Measurements from ENCODE around the gene ZNF664. TPM values are rescaled to one million over a fixed set of nuclear protein-coding genes. Genes with fewer than 3 reads are reported as not detected.

ZNF664 gene
- total RNA-seq, 4 donors from 2014 or later, result 16.3 to 41.5 (median 25.7) TPM

- 94 to 98% methylated on average over 9 of the region's 9 CpGs for WGBS, 2 donors
- intact Hi-C loops (cut with DNase I; ENCODE audit: low total_unique reads), result no loop called here
- no peak for TF ChIP-seq POLR2A (IDR thresholded peaks at IDR 0.05)
- TF ChIP-seq, protein P1, sequence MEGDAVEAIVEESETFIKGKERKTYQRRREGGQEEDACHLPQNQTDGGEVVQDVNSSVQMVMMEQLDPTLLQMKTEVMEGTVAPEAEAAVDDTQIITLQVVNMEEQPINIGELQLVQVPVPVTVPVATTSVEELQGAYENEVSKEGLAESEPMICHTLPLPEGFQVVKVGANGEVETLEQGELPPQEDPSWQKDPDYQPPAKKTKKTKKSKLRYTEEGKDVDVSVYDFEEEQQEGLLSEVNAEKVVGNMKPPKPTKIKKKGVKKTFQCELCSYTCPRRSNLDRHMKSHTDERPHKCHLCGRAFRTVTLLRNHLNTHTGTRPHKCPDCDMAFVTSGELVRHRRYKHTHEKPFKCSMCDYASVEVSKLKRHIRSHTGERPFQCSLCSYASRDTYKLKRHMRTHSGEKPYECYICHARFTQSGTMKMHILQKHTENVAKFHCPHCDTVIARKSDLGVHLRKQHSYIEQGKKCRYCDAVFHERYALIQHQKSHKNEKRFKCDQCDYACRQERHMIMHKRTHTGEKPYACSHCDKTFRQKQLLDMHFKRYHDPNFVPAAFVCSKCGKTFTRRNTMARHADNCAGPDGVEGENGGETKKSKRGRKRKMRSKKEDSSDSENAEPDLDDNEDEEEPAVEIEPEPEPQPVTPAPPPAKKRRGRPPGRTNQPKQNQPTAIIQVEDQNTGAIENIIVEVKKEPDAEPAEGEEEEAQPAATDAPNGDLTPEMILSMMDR (IDR thresholded peaks at IDR 0.05), result no peak
- no peak overlapping the region for H3K4me3 ChIP-seq (ENCODE audit: low read depth, poor library complexity, severe bottlenecking)
- no peak for DNase-seq (ENCODE audit: low spot score in 2 of 2)
Observed at GRCh38 chr12:123960029-123960735, 12.8 kb upstream of the ZNF664 start.

DNA sequence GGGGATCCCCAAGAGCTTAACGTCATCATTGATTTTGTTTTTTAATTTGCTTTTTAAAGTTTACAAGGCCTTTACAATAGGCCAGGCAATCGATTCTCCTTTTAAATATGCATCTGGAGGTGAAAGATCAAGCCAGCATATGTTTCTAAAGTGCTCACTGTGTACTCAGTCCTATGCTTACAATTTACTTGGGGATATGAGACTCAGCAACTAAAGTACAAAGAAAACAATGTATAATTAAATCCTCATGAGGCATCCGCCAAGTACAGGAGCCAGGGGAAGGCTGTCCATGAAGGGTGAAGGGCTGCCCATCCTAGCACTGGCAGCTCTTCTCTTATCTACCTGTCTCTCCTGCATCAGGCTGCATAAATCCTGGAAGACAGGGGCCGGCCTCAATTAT, 12.2 kb upstream of the ZNF664 start:
- TF ChIP-seq POLR2A (IDR thresholded peaks at IDR 0.05), result no peak
- TF ChIP-seq, protein P1 (IDR thresholded peaks at IDR 0.05), result no peak
- WGBS, 2 donors, result 82 to 88% methylated on average over 4 of the region's 4 CpGs
- no peak overlapping the region for H3K4me3 ChIP-seq (ENCODE audit: low read depth, poor library complexity, severe bottlenecking)
- no peak for DNase-seq (ENCODE audit: low spot score in 2 of 2)
- intact Hi-C loops (cut with DNase I; ENCODE audit: low total_unique reads), result no loop called here

- no peak for DNase-seq (ENCODE audit: low spot score in 2 of 2)
- intact Hi-C loops (cut with DNase I; ENCODE audit: low total_unique reads), result no loop called here
- H3K4me3 ChIP-seq (ENCODE audit: low read depth, poor library complexity, severe bottlenecking), result no peak overlapping the region
- WGBS, 2 donors, result 81 to 88% methylated on average over 12 of the region's 12 CpGs
- TF ChIP-seq, protein P1 (IDR thresholded peaks at IDR 0.05), result no peak
- TF ChIP-seq POLR2A (IDR thresholded peaks at IDR 0.05), result no peak
Observed at GRCh38 chr12:123961585-123962345, 11.2 kb upstream of the ZNF664 start.

GRCh38 chr12:123962513-123962912, 10.5 kb upstream of the ZNF664 start:
- TF ChIP-seq, protein P1 (IDR thresholded peaks at IDR 0.05), result no peak
- TF ChIP-seq POLR2A (IDR thresholded peaks at IDR 0.05), result no peak
- intact Hi-C loops (cut with DNase I; ENCODE audit: low total_unique reads), result no loop called here
- no peak for DNase-seq (ENCODE audit: low spot score in 2 of 2)
- no peak overlapping the region for H3K4me3 ChIP-seq (ENCODE audit: low read depth, poor library complexity, severe bottlenecking)
- WGBS, 2 donors, result 89% methylated on average over 5 of the region's 5 CpGs

- no peak for DNase-seq (ENCODE audit: low spot score in 2 of 2)
- TF ChIP-seq POLR2A (IDR thresholded peaks at IDR 0.05), result no peak
- no peak overlapping the region for H3K4me3 ChIP-seq (ENCODE audit: low read depth, poor library complexity, severe bottlenecking)
- 94 to 96% methylated on average over 4 of the region's 4 CpGs for WGBS, 2 donors
- intact Hi-C loops (cut with DNase I; ENCODE audit: low total_unique reads), result no loop called here
Observed at GRCh38 chr12:123963821-123964220, 9.2 kb upstream of the ZNF664 start.

GRCh38 chr12:123965382-123965781, 7.6 kb upstream of the ZNF664 start:
- WGBS, 2 donors, result 71 to 73% methylated on average over 5 of the region's 5 CpGs
- intact Hi-C loops (cut with DNase I; ENCODE audit: low total_unique reads), result no loop called here
- no peak overlapping the region for H3K4me3 ChIP-seq (ENCODE audit: low read depth, poor library complexity, severe bottlenecking)

More at GRCh38 chr12:123965382-123965781, 7.6 kb upstream of the ZNF664 start:
- TF ChIP-seq POLR2A (IDR thresholded peaks at IDR 0.05), result no peak
- TF ChIP-seq, protein P1 (IDR thresholded peaks at IDR 0.05), result no peak
- no peak for DNase-seq (ENCODE audit: low spot score in 2 of 2)

Measured in lower leg skin (tissue), 4 donors.